Kidney epithelial cell (primary cell): Measurements from ENCODE around the gene PLAAT2. TPM values are rescaled to one million over a fixed set of nuclear protein-coding genes. Genes with fewer than 3 reads are reported as not detected.
"Not testable (repeated sequence)": the region's sequence is repeated elsewhere in the genome, so short reads cannot be mapped to it uniquely, and the experiment has no call there.

Experiments used
- DNase-seq: peaks from one replicate; pipeline ENCODE4 v3.0.0-alpha.2; 2010; ENCODE audit warnings: low read depth
- H3K27me3 ChIP-seq: 2 replicates; pipeline ENCODE4 v1.6.0; 2011; ENCODE audit warnings: low read length; ENCODE audit not compliant: control insufficient read depth, insufficient read depth
- H3K36me3 ChIP-seq: 2 replicates; pipeline ENCODE4 v1.5.1; 2011; ENCODE audit warnings: low read length; ENCODE audit not compliant: control insufficient read depth, insufficient read depth
- H3K4me3 ChIP-seq: 2 replicates; pipeline ENCODE4 v1.5.1; 2011; ENCODE audit warnings: low read depth, mild to moderate bottlenecking, control low read depth, low read length
- total RNA-seq: library from RNA; depleted of rRNA; stranded (reverse); fragments of >200 nt; gene quantifications from 2 replicates; pipeline ENCODE4 v1.2.3, GENCODE V29; 2015
- TF ChIP-seq, protein P1 (sequence below): IDR thresholded peaks from 2 replicates; pipeline ENCODE4 v1.5.1; 2011; ENCODE audit warnings: mild to moderate bottlenecking, moderate library complexity, low read length, control low read depth, inconsistent platforms; ENCODE audit not compliant: insufficient read depth, poor library complexity, severe bottlenecking

Gene PLAAT2
- total RNA-seq, 1 donor from 2014 or later, result not detected

DNA sequence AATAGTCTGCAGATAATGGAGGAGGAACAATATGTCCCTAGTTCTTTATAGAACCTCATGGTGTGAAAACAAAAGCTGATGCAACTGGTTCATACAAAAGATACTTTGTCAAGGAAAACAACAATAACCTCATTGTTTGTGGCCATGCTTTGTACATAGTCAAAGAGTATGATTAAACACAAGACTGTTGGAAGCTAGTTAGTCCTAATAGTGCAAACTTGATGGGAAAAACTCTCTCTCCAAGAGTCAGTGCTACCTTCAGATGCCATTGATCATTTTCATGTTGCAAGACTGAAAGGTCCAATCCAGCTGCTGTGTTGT, 20.1 kb upstream of the PLAAT2 start:
- TF ChIP-seq, protein P1, sequence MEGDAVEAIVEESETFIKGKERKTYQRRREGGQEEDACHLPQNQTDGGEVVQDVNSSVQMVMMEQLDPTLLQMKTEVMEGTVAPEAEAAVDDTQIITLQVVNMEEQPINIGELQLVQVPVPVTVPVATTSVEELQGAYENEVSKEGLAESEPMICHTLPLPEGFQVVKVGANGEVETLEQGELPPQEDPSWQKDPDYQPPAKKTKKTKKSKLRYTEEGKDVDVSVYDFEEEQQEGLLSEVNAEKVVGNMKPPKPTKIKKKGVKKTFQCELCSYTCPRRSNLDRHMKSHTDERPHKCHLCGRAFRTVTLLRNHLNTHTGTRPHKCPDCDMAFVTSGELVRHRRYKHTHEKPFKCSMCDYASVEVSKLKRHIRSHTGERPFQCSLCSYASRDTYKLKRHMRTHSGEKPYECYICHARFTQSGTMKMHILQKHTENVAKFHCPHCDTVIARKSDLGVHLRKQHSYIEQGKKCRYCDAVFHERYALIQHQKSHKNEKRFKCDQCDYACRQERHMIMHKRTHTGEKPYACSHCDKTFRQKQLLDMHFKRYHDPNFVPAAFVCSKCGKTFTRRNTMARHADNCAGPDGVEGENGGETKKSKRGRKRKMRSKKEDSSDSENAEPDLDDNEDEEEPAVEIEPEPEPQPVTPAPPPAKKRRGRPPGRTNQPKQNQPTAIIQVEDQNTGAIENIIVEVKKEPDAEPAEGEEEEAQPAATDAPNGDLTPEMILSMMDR, result no peak
- Histone ChIP-seq H3K27me3 (no peaks in the 10 kb centered on the region), H3K36me3 (peaks cover 2% of the 10 kb centered on the region), H3K4me3 (no peak overlapping the region)
- no peak for DNase-seq

DNA sequence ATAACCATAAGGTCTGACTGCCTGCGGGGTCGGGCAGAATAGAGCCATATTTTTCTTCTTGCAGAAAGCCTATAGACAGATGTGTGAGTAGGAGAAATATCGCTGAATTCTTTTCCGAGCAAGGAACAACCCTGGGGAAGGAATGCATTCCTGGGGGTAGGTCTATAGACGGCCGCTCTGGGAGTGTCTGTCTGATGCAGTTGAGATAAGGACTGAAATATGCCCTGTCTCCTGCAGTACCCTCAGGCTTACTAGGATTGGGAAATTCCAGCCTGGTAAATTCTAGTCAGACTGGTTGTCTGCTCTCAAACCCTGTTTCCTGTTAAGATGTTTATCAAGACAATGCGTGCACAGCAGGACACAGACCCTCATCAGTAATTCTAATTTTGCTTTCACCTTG, 18.0 kb upstream of the PLAAT2 start:
- not testable (repeated sequence) for H3K27me3 ChIP-seq, DNase-seq, H3K4me3 ChIP-seq, H3K36me3 ChIP-seq

DNA sequence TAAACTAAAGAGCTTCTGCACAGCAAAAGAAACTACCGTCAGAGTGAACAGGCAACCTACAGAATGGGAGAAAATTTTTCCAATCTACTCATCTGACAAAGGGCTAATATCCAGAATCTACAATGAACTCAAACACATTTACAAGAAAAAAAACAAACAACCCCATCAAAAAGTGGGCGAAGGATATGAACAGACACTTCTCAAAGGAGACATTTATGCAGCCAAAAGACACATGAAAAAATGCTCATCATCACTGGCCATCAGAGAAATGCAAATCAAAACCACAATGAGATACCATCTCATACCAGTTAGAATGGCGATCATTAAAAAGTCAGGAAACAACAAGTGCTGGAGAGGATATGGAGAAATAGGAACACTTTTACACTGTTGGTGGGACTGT, 15.7 kb upstream of the PLAAT2 start:
- H3K36me3 ChIP-seq, H3K27me3 ChIP-seq, H3K4me3 ChIP-seq, DNase-seq: not testable (repeated sequence)

DNA sequence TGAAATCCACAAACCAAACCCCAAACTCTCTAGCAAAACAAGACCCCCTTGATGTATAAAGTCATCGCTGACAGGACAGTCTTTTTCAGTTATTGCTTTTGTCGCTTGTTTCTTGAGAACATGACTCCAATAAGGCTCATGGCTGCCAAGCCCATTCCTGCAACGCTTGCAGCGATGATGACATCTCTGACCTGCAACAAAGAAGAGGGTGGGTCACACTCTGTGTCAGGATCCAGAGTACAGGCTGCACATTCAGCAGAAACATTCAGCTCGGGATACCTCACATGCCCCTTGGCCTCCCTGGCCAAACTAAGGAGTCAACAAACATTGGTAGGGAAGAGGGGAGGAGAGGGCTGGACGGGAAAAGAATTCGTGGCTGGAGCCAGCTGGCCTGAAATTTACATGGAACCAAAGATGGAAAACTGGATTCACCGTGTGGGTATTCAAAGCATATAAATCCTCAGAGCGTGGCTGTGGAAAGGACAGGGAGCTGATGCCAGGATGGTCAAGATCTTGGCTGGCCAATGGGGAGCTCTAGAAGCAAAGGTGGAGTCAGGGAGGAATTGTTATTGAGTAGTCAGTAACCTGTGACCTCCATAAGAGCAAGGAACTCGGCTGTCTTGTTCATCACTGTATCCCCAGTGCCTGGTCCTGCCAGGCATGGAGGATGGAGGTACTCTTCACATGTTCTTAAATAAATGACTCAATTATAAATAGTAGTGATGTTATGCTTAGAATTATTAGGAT, 11.8 kb upstream of the PLAAT2 start:
- Histone ChIP-seq H3K4me3 (no peak overlapping the region), H3K27me3 (no peaks in the 10 kb centered on the region), H3K36me3 (no peaks in the 10 kb centered on the region)
- TF ChIP-seq, protein P1, result no peak
- no peak for DNase-seq

DNA sequence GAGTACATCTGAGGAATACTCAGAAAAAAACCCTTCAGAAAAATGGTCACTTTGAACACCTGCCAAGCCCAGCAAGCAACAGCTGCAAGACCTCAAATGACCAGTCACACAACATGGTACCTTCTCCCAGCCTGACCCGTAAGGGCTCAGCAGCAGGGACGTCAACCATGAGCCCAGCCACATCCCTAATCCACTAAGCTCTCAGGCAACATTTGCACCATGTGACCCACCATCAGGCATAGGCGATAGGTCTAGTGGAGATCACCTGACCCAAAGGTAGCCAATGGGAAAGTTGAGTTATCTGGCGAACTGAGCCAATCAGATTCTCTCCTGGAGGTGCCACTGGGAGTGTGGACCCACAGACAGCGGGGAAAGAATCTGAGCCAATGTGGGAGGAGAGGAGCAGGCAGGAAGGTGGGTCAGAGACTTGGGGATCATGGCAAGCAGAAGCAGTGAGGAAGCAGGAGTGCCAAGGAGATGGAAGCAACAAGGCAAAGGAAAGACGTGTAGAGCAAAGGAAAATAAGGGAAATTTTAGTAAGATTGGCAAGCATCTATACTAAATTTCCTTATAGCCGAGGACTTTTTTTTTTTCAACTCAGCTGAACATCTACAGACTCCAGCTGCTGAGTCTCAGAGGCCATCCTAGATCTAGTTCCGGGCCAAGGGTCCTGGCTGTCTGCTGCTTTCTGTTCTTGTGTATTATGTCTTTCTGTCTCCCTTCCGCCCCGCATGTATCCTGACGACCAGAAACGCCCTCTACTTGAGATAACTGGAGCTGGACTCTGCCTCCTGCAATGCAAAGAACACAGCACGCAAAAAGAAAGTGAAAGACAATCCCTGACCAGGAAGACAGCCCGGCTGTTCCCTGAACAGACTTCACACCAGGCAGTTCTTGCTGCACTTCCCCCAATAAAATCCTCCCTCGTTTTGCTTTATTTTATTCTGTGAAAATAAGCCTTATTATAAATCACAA, 11.0 kb upstream of the PLAAT2 start:
- Histone ChIP-seq H3K4me3 (no peak overlapping the region), H3K36me3 (no peaks in the 10 kb centered on the region), H3K27me3 (no peaks in the 10 kb centered on the region)
- TF ChIP-seq, protein P1, result no peak
- no peak for DNase-seq

DNA sequence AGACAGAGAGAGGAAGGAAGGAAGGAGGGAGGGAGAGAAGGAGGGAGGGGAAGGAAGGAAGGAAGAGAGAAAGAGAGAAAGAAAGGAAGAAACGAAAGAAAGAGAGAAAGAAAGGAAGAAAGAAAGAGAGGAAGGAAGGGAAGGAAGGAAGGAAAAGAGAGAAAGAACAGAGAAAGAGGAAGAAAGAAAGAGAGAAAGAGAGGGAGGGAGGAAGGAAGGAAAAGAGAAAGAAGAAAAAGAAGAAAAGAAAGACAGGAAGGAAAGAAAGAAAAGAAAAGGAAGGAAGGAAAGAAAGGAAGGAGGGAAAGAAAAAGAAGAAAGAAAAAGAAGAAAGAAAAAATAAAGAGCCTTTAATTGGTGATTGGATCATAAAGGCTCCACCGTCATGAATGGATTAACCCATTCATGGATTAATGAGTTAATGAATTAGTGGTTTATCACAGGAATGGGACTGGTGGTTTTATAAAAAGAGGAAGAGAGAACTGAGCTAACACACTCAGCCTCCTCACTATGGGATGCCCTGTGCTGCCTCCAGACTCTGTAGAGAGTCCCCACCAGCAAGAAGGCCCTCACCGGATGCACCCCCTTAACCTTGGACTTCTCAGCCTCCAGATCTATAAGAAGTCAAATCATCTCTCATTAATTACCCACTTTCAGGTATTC, 9.0 kb upstream of the PLAAT2 start:
- no peaks in the 10 kb centered on the region for H3K36me3 ChIP-seq
- no peak for DNase-seq
- TF ChIP-seq, protein P1, result no peak
- H3K27me3 ChIP-seq, result no peaks in the 10 kb centered on the region
- no peak overlapping the region for H3K4me3 ChIP-seq
